KMS-11 (cell line): ENCODE data around the gene UPK3BL2.
"Not testable (repeated sequence)": the region's sequence is repeated elsewhere in the genome, so short reads cannot be mapped to it uniquely, and the experiment has no call there.

Experiments used
- H2AFZ ChIP-seq: fragments of 200-600 bp; sonication (generic); 2 replicates; pipeline ENCODE4 v1.6.1; 2016; ENCODE audit warnings: antibody characterized with exemption, mixed run types, low read depth
- H3K27ac ChIP-seq: fragments of 200-600 bp; sonication (generic); 2 replicates; pipeline ENCODE4 v1.6.1; 2016; ENCODE audit warnings: mild to moderate bottlenecking, mixed run types
- H3K27me3 ChIP-seq: fragments of 200-600 bp; sonication (generic); 2 replicates; pipeline ENCODE4 v1.6.1; 2017; ENCODE audit warnings: mild to moderate bottlenecking, low read depth, mixed run types, moderate library complexity; ENCODE audit not compliant: insufficient read depth
- H3K36me3 ChIP-seq: fragments of 200-600 bp; sonication (generic); 2 replicates; pipeline ENCODE4 v1.6.1; 2017; ENCODE audit warnings: mild to moderate bottlenecking, mixed run types; ENCODE audit not compliant: insufficient read depth
- H3K4me1 ChIP-seq: fragments of 200-600 bp; sonication (generic); 2 replicates; pipeline ENCODE4 v1.6.1; 2016; ENCODE audit warnings: mild to moderate bottlenecking, low read depth, mixed run types; ENCODE audit not compliant: poor library complexity, severe bottlenecking
- H3K4me2 ChIP-seq: fragments of 200-600 bp; sonication (generic); 2 replicates; pipeline ENCODE4 v1.7.0; 2016; ENCODE audit warnings: mild to moderate bottlenecking, mixed run types
- H3K4me3 ChIP-seq: fragments of 200-600 bp; sonication (generic); IDR thresholded peaks from 2 replicates; pipeline ENCODE4 v1.6.1; 2017; ENCODE audit warnings: low read depth, low read length, mixed read lengths; ENCODE audit not compliant: insufficient read depth
- H3K79me2 ChIP-seq: fragments of 200-600 bp; sonication (generic); 2 replicates; pipeline ENCODE4 v1.6.1; 2016; ENCODE audit warnings: low read depth, mixed run types; ENCODE audit not compliant: insufficient read depth
- H3K9ac ChIP-seq: fragments of 200-600 bp; sonication (generic); 2 replicates; pipeline ENCODE4 v1.6.1; 2016; ENCODE audit warnings: mild to moderate bottlenecking, mixed run types
- H4K20me1 ChIP-seq: fragments of 200-600 bp; sonication (generic); 2 replicates; pipeline ENCODE4 v1.6.1; 2016; ENCODE audit warnings: mild to moderate bottlenecking, mixed run types; ENCODE audit not compliant: insufficient read depth

Gene UPK3BL2

GRCh38 chr7:102535062-102535615 lies 8.4 kb downstream of the UPK3BL2 start:
- H3K4me2 ChIP-seq, H2AFZ ChIP-seq, H3K4me1 ChIP-seq, H3K27ac ChIP-seq, H3K27me3 ChIP-seq, H3K9ac ChIP-seq, H3K79me2 ChIP-seq, H3K4me3 ChIP-seq, H4K20me1 ChIP-seq, H3K36me3 ChIP-seq: not testable (repeated sequence)

- H3K27ac ChIP-seq, H3K4me2 ChIP-seq, H3K36me3 ChIP-seq: not testable (repeated sequence)
Measured at GRCh38 chr7:102532127-102532526, 11.4 kb downstream of the UPK3BL2 start.

GRCh38 chr7:102531583-102531982 lies 11.9 kb downstream of the UPK3BL2 start:
- H3K27me3 ChIP-seq, H3K9ac ChIP-seq, H4K20me1 ChIP-seq, H2AFZ ChIP-seq, H3K4me1 ChIP-seq, H3K79me2 ChIP-seq, H3K4me3 ChIP-seq, H3K4me2 ChIP-seq, H3K27ac ChIP-seq, H3K36me3 ChIP-seq: not testable (repeated sequence)

More at GRCh38 chr7:102532127-102532526, 11.4 kb downstream of the UPK3BL2 start:
- not testable (repeated sequence) for H4K20me1 ChIP-seq, H3K4me3 ChIP-seq, H2AFZ ChIP-seq, H3K4me1 ChIP-seq, H3K27me3 ChIP-seq, H3K79me2 ChIP-seq, H3K9ac ChIP-seq

- H3K27ac ChIP-seq, H3K9ac ChIP-seq, H3K4me2 ChIP-seq, H3K79me2 ChIP-seq, H3K4me3 ChIP-seq, H4K20me1 ChIP-seq, H3K4me1 ChIP-seq, H3K36me3 ChIP-seq, H2AFZ ChIP-seq, H3K27me3 ChIP-seq: not testable (repeated sequence)
Measured at GRCh38 chr7:102527822-102528793, 15.4 kb downstream of the UPK3BL2 start.

GRCh38 chr7:102527182-102527581 lies 16.3 kb downstream of the UPK3BL2 start:
- not testable (repeated sequence) for H3K4me1 ChIP-seq, H3K36me3 ChIP-seq, H3K4me2 ChIP-seq, H3K27me3 ChIP-seq, H4K20me1 ChIP-seq, H3K79me2 ChIP-seq, H3K27ac ChIP-seq, H2AFZ ChIP-seq, H3K4me3 ChIP-seq, H3K9ac ChIP-seq

GRCh38 chr7:102524803-102525202 lies 18.7 kb downstream of the UPK3BL2 start:
- H3K4me1 ChIP-seq, H3K4me3 ChIP-seq, H3K27ac ChIP-seq, H3K27me3 ChIP-seq, H4K20me1 ChIP-seq, H3K4me2 ChIP-seq, H3K36me3 ChIP-seq, H3K9ac ChIP-seq, H3K79me2 ChIP-seq, H2AFZ ChIP-seq: not testable (repeated sequence)

GRCh38 chr7:102520797-102521196 lies 22.7 kb downstream of the UPK3BL2 start:
- H4K20me1 ChIP-seq, H2AFZ ChIP-seq, H3K27me3 ChIP-seq, H3K4me2 ChIP-seq, H3K9ac ChIP-seq, H3K4me3 ChIP-seq, H3K4me1 ChIP-seq, H3K79me2 ChIP-seq, H3K36me3 ChIP-seq, H3K27ac ChIP-seq: not testable (repeated sequence)

- H3K4me2 ChIP-seq, H2AFZ ChIP-seq, H4K20me1 ChIP-seq, H3K4me1 ChIP-seq, H3K79me2 ChIP-seq, H3K4me3 ChIP-seq, H3K27ac ChIP-seq, H3K36me3 ChIP-seq, H3K9ac ChIP-seq, H3K27me3 ChIP-seq: not testable (repeated sequence)
Measured at GRCh38 chr7:102517550-102518147, 25.8 kb downstream of the UPK3BL2 start, which contains the start of gene RASA4B. RASA4B (minus strand) TSS chr7:102517777; CDS start chr7:102517710, 67 bp downstream.

GRCh38 chr7:102516951-102517350 lies 26.5 kb downstream of the UPK3BL2 start:
- H4K20me1 ChIP-seq, H3K4me1 ChIP-seq, H3K79me2 ChIP-seq, H3K36me3 ChIP-seq, H3K4me2 ChIP-seq, H3K27ac ChIP-seq, H3K4me3 ChIP-seq, H3K27me3 ChIP-seq, H3K9ac ChIP-seq, H2AFZ ChIP-seq: not testable (repeated sequence)

- H3K79me2 ChIP-seq, H3K27ac ChIP-seq, H2AFZ ChIP-seq, H3K27me3 ChIP-seq, H3K4me3 ChIP-seq, H4K20me1 ChIP-seq, H3K4me1 ChIP-seq, H3K9ac ChIP-seq, H3K4me2 ChIP-seq, H3K36me3 ChIP-seq: not testable (repeated sequence)
Measured at GRCh38 chr7:102515889-102516288, 27.6 kb downstream of the UPK3BL2 start.
